Endothelial cell of umbilical vein (primary cell): ENCODE measurements around the gene ADAMTS12.

Experiments used
- EZH2 ChIP-seq: IDR thresholded peaks from 2 replicates; pipeline ENCODE4 v1.6.1; 2012; ENCODE audit warnings: borderline replicate concordance, low read depth, mild to moderate bottlenecking, moderate library complexity, low read length, inconsistent platforms; ENCODE audit not compliant: severe bottlenecking
- JUN ChIP-seq: IDR thresholded peaks from 2 replicates; pipeline ENCODE4 v1.6.1; 2011; ENCODE audit warnings: borderline replicate concordance, low read depth; ENCODE audit not compliant: insufficient read length, insufficient read depth
- MAX ChIP-seq: IDR thresholded peaks from 2 replicates; pipeline ENCODE4 v1.6.1; 2011; ENCODE audit not compliant: insufficient read depth, insufficient read length
- POLR2A ChIP-seq: IDR thresholded peaks from 2 replicates; pipeline ENCODE4 v1.6.1; 2012; ENCODE audit warnings: low read depth, mild to moderate bottlenecking, control low read depth, low read length
- POLR2AphosphoS5 ChIP-seq: IDR thresholded peaks from 2 replicates; pipeline ENCODE4 v1.6.1; 2012; ENCODE audit warnings: low read depth, mild to moderate bottlenecking, control low read depth, low read length, moderate library complexity; ENCODE audit not compliant: insufficient read depth
- TF ChIP-seq, protein P1 (sequence below), 2 donors: IDR thresholded peaks; 1 replicate in 1 of 2; 2 replicates in 1 of 2; pipeline ENCODE4 v1.5.1; 2011; ENCODE audit warnings: low read length in 2 of 2, mild to moderate bottlenecking in 2 of 2, moderate library complexity in 2 of 2, control low read depth in 1 of 2, inconsistent platforms in 1 of 2, low read depth in 1 of 2; ENCODE audit not compliant: insufficient read depth in 1 of 2; ENCODE audit errors: extremely low read depth in 1 of 2

DNA sequence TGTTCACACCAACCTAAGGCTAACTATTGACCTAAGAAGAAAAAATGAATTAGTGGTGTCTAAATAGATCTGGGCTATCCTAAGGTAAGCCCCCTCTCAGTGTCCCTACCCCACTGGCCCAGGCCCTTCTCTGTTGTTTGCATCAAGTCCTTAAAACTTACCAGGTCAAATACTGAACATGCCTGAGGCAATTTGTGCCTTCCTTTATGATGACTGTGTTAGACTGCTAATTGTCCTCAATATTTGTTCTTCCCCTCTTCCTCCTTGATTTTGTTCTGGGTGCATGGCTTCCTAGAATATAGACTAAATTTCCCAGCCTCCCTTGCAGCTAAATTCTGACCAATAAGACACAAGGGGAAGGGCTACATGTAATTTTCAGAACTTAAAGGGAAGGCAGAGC is 199.9 kb downstream of the ADAMTS12 start:
- TF ChIP-seq, protein P1, sequence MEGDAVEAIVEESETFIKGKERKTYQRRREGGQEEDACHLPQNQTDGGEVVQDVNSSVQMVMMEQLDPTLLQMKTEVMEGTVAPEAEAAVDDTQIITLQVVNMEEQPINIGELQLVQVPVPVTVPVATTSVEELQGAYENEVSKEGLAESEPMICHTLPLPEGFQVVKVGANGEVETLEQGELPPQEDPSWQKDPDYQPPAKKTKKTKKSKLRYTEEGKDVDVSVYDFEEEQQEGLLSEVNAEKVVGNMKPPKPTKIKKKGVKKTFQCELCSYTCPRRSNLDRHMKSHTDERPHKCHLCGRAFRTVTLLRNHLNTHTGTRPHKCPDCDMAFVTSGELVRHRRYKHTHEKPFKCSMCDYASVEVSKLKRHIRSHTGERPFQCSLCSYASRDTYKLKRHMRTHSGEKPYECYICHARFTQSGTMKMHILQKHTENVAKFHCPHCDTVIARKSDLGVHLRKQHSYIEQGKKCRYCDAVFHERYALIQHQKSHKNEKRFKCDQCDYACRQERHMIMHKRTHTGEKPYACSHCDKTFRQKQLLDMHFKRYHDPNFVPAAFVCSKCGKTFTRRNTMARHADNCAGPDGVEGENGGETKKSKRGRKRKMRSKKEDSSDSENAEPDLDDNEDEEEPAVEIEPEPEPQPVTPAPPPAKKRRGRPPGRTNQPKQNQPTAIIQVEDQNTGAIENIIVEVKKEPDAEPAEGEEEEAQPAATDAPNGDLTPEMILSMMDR (IDR thresholded peaks at IDR 0.05; ENCODE audit: extremely low read depth in 1 of 2, insufficient read depth in 1 of 2, low read depth in 1 of 2, low read length in 2 of 2): no peak
- TF ChIP-seq EZH2 (no peak), MAX (no peak), JUN (no peak), POLR2A (no peak), POLR2AphosphoS5 (no peak)
